ENCODE measurements around the gene ADAD2.
A peak's percentile ranks its signal among the peaks of the same experiment; 100 is the strongest.

Gene ADAD2

GRCh38 chr16:84190731-84191388, at the start of gene ADAD2:
Gene ADAD2, plus strand, starts transcription at chr16:84191157. Its CDS starts 74 bp downstream, at chr16:84191231.
- peak; percentile 38 for DNase-seq (ENCODE audit: low spot score)

GRCh38 chr16:84143081-84143480, 47.9 kb upstream of the ADAD2 start:
- DNase-seq (ENCODE audit: low spot score), result no peak

- DNase-seq (ENCODE audit: low spot score), result no peak
These were observed 47.2 kb upstream of the ADAD2 start for GRCh38 chr16:84143784-84144199.

GRCh38 chr16:84144209-84144858, 46.6 kb upstream of the ADAD2 start:
- peak; percentile 73 for DNase-seq (ENCODE audit: low spot score)

DNA sequence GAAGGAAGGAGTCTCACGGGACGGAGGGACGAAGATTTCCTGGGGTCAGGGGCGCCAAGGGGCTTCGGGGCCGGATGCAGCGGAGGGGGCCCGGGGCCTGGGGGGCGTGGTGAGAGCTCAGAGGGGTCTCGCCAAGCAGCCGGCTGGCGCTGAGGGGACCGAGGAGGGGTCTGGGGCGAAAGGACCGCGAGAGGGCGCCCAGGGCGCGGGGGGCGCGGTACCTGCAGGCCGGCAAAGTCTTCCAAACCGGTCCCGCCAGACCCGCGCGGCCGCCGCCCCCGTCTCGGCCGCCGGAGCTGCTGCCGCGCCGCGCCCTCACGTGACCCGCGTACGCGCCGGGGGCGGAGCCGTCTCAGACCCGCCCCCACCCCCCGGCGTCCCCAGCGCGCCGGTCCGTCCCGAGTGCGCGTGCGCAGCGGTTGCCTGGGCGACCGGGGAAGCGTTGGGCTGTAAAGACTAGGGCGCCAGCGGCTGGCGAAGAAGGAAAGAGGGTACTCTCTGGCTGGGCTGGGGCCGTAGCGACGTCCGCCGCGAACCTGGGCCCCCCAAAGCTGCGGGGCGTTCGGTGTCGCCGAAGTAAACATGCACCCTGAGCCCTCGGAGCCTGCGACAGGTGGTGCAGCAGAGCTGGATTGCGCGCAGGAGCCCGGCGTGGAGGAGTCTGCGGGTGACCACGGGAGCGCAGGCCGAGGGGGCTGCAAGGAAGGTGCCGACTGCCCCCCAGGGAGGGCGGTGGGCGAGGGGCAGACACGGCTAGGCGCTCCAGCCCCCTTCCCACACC, 45.9 kb upstream of the ADAD2 start, which contains the start of the genes DNAAF1 and HSDL1:
Gene DNAAF1, plus strand, starts transcription at position 450 of the 781 bp plus-strand sequence. Its CDS starts 133 bp downstream, at position 583.
Gene HSDL1, minus strand, starts transcription at position 319 of the 781 bp plus-strand sequence. CDS start 13,856 bp downstream, outside the sequence.
- DNase-seq (ENCODE audit: low spot score), result peak; percentile 100

DNA sequence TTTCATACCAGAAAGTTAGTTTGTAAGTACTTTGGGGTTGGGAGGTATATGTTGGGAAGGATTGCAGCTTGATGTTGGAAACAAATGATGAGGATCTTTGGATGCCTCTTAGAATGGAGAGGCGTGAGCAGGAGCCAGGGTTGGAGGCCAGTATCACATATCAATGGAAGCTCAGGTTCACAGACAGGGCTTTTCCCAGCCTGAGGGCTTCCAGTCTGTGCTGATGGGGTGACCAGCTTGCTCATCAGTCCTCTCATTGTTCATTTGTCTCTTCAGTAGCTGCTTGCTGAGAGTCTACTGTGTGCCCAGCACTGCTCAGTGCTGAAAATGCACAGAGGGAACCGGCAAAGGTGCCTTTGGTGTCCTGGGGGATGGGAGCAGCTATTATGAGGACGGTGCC, 40.0 kb upstream of the ADAD2 start:
- no peak for DNase-seq (ENCODE audit: low spot score)

DNA sequence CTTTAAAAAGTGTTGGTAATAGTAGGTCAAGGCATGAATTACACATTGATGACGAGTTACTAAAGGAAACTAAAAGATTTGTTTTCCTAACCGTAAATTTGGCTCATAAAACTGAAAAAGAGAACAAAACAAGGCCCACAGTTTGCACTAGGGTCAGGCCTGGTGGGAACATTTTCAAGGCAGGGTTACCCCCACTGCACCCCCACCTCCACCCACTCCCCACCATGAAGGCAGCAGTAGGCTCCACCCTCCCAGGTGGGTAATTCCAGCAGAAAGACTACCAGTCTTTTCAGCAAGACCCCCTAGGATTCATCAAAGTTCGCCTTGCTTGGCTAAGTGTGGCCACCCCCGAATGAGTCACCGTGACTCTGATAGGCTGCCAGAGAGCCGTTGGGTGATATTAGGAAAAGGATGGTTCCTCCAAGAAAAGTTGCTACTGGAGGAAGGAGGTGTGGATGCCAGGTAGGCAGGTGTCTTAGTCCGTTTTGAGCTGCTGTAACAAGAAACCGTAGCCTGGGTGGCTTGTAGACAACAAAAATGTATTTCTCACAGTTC, 37.2 kb upstream of the ADAD2 start:
- DNase-seq (ENCODE audit: low spot score), result no peak

DNA sequence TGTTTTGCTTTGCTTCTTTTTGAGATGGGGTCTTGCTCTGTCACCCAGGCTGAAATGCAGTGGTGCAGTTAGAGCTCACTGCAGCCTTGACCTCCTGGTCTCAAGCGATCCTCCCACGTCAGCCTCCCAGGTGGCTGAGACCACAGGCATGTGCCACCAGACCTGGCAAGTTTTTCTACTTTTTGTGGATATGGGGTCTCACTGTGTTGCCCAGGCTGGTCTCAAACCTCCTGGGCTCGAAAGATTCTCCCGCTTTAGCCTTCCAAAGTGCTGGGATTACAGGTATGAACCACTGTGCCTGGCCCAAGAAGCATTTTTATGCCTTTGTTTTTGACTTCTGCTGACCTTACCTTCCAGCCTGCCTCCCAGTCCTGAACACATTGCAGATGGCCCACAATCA, 35.7 kb upstream of the ADAD2 start:
- DNase-seq (ENCODE audit: low spot score), result no peak

DNA sequence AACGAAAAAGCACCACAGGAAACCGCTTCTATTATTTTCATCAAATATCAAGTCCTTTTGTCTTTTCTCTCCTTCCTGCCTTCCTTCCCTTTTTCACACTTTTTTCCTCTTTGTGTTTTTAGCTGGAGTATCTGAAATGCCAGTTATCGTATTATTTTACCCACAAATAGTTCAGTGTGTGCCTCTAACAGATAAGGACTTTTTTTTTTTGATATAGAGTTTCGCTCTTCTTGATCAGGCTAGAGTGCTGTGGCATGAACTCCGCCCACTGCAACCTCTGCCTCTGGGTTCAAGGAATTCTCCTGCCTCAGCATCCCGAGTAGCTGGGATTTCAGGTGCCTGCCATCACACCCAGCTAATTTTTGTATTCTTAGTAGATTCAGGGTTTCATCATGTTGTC, 35.2 kb upstream of the ADAD2 start:
- no peak for DNase-seq (ENCODE audit: low spot score)

GRCh38 chr16:84156342-84156784, 34.6 kb upstream of the ADAD2 start:
- peak; percentile 40 for DNase-seq (ENCODE audit: low spot score)

DNA sequence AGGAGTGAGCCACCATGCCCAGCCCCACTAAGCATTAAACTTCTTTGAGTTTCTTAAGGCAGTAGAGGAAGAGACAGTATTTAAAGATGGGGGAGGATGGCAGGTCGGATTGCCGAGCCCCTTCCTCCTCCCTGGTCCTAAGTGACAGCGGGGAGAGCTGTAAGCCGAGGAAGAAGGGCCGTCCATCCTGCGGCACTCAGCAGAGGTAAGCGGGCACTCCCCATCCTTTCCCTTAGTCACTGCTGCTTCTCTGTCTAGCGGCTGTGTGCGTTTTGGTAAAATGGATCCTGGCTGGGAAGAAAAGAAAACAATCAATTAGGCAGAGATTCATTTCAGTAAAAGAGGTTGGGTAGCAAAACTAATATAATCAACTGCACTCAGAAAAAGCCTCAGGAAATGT, 31.9 kb upstream of the ADAD2 start:
- no peak for DNase-seq (ENCODE audit: low spot score)

DNA sequence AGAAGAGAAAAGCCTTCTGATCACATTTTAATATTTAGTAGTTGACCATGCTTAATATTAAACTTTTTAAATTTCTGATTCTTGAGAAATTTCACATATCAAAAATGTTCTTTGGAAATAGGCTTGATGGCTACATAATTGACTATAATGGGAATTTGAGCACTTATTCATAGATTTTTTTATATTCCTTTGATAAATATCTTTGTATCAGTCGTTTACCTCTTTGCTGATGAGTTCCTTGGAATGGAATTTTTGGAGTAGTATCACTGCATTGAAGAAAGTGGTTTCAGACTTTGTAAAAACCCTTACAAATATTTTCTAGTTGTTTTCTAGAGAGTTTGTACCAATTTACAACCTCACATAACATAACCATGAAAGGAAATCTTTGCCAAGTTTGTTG, 31.2 kb upstream of the ADAD2 start:
- DNase-seq (ENCODE audit: low spot score), result no peak

- no peak for DNase-seq (ENCODE audit: low spot score)
These were observed 29.9 kb upstream of the ADAD2 start for GRCh38 chr16:84161037-84161436.

DNA sequence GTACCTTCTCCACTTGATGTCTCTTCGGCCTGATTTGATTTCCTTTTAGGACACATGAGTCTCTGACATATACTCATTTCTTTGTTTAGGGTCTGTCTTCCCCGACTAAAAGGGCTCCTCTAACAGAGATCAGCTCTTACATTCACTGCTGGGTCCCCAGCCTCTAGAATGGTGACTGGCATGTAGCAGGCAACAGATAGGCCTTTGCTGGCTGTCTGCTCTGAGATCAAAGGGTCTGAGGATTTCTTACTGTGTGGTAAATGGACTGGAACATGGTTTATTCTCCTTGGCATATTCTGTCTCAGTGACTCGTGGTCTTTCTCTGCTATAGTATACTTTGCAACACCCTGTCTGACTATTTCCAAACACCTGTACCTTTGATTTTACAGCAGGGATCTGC, 29.2 kb upstream of the ADAD2 start:
- no peak for DNase-seq (ENCODE audit: low spot score)

DNA sequence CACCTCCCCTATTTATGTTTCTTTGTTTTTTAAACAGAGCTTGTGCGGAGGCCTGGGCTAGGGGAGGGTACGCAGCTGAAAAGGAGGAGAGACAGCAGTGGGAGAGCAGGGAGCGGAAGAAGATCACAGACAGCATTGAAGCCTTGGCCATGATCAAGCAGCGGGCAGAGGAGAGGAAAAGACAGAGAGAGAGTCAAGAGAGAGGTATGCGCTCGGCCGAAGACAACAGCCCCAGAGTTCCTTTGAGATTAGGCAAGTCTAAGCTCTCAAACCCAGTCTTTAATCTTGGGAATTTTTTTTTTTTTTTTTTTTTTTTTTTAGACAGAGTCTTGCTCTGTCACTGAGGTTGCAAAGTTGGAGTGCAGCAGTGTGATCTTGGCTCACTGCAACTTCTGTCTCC, 25.2 kb upstream of the ADAD2 start:
- DNase-seq (ENCODE audit: low spot score), result no peak

GRCh38 chr16:84166796-84167695, 23.9 kb upstream of the ADAD2 start:
- no peak for DNase-seq (ENCODE audit: low spot score)

DNA sequence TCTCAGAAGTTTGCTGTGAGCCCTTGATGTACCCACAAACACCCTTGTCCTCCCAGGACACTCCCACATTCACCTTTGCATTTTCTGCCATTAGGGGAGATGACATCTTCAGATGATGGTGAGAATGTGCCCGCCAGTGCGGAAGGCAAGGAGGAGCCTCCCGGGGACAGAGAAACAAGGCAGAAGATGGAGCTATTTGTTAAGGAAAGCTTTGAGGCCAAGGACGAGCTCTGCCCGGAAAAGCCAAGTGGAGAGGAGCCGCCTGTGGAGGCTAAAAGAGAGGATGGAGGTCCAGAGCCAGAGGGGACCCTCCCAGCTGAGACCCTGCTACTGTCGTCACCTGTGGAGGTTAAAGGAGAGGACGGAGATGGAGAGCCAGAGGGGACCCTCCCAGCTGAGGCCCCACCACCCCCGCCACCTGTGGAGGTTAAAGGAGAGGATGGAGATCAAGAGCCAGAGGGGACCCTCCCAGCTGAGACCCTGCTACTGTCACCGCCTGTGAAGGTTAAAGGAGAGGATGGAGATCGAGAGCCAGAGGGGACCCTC, 21.1 kb upstream of the ADAD2 start:
- no peak for DNase-seq (ENCODE audit: low spot score)

GRCh38 chr16:84174396-84174795, 16.6 kb upstream of the ADAD2 start:
- no peak for DNase-seq (ENCODE audit: low spot score)

DNA sequence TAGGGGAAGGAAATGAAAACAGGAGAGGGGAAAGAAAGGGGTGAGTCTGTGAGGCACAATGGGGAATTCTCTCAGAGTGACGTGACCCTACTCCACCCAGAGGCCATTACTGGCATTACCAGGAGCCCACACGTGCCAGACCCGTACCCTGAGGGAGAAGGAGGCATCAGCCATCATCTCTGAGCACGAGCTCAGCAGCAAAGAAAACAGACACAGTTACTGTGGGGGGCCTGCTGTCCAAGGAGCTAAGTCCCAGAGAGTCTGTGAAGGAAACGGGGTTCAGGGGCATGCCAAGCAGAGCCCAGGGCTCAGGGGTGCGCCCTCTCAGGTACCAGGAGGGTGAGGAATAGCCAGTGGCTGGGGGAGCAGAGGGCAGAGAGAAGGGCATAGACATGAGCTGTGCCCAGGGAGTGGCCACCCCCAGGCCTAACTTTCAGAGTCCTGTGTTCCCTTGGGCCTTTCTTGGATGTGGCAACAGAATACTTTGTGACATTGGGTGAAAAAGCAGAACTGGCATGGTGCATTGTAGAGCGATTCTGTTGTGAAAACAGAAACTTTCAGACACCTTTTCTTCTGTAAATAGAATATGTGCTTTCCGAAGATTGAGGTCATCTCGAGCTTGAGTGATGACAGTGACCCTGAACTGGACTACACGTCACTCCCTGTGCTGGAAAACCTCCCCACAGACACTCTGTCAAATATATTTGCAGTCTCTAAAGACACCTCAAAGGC, 15.4 kb upstream of the ADAD2 start:
- peak; percentile 86 for DNase-seq (ENCODE audit: low spot score)
